T-cell (primary cell): Measurements from ENCODE around the gene IL9. TPM values are rescaled to one million over a fixed set of nuclear protein-coding genes. Genes with fewer than 3 reads are reported as not detected.

Source experiments
- ATAC-seq, 4 experiments: fragments of 200-7000 bp in 3 of 4; fragments of 150-1000 bp in 1 of 4; cut with Tn5 transposase; replicated peaks in 1 of 4; 1 replicate in 3 of 4; 2 replicates in 1 of 4; pipeline ENCODE4 v1.10.0; 2021; ENCODE audit warnings: moderate library complexity in 3 of 4, mild to moderate bottlenecking in 2 of 4, moderate number of reproducible peaks in 1 of 4
- CTCF ChIA-PET, 2 donors: fragments of 300-600 bp; sonication (Branson Sonifier 250); formaldehyde crosslinking; loops; one replicate each; lab custom pipeline; 2022; ENCODE audit warnings: antibody characterized with exemption in 2 of 2; lab: Charles Lee
- POLR2A ChIA-PET, 2 donors: fragments of 300-600 bp; sonication (Branson Sonifier 250); formaldehyde crosslinking; loops; one replicate each; lab custom pipeline; 2022; ENCODE audit warnings: antibody characterized with exemption in 2 of 2; lab: Charles Lee
- DNase-seq, 35 experiments: peaks; one replicate each; pipeline versions ENCODE4 v3.0.0 to v3.0.0-alpha.2; 2013 to 2023
- H3K27ac ChIP-seq: one replicate; pipeline ENCODE4 v1.5.1; 2013; ENCODE audit warnings: low read length
- H3K27me3 ChIP-seq, 2 experiments: replicated peaks in 1 of 2; 1 replicate in 1 of 2; 2 replicates in 1 of 2; pipeline versions ENCODE4 v1.6.1 to v1.7.0; 2013; ENCODE audit warnings: low read length in 1 of 2, mixed read lengths in 1 of 2; ENCODE audit not compliant: control insufficient read depth in 2 of 2, insufficient read depth in 2 of 2; ENCODE audit errors: extremely low read depth in 1 of 2
- H3K36me3 ChIP-seq, 2 donors: 1 replicate in 1 of 2; 2 replicates in 1 of 2; pipeline versions ENCODE4 v1.6.1 to v1.7.0; 2013; ENCODE audit warnings: low read length in 1 of 2; ENCODE audit not compliant: control insufficient read depth in 2 of 2, insufficient read depth in 1 of 2; ENCODE audit errors: extremely low read depth in 1 of 2
- H3K4me1 ChIP-seq, 2 experiments: 1 replicate in 1 of 2; 2 replicates in 1 of 2; pipeline versions ENCODE4 v1.6.1 to v1.7.0; 2013; ENCODE audit warnings: low read length in 2 of 2, mixed read lengths in 1 of 2; ENCODE audit not compliant: insufficient read depth in 2 of 2, control insufficient read depth in 1 of 2; ENCODE audit errors: extremely low read depth in 1 of 2
- H3K4me3 ChIP-seq, 2 donors: 1 replicate in 1 of 2; 2 replicates in 1 of 2; pipeline versions ENCODE4 v1.5.1 to v1.7.0; 2013; ENCODE audit warnings: mild to moderate bottlenecking in 2 of 2, low read length in 1 of 2, moderate library complexity in 1 of 2; ENCODE audit not compliant: control insufficient read depth in 1 of 2; ENCODE audit errors: extremely low read depth in 1 of 2
- H3K9me3 ChIP-seq: 2 replicates; pipeline ENCODE4 v1.7.0; 2013
- H3K27ac Mint-ChIP-seq, 2 donors: one replicate each; pipeline ENCODE4 v1.8.0; 2020 to 2021; ENCODE audit warnings: mild to moderate bottlenecking in 2 of 2, mixed read lengths in 2 of 2
- H3K27me3 Mint-ChIP-seq, 2 donors: one replicate each; pipeline ENCODE4 v1.8.0; 2021 to 2022; ENCODE audit warnings: mixed read lengths in 2 of 2
- H3K36me3 Mint-ChIP-seq: one replicate; pipeline ENCODE4 v1.8.0; 2021; ENCODE audit warnings: mixed read lengths
- H3K4me1 Mint-ChIP-seq, 3 donors: one replicate each; pipeline ENCODE4 v1.8.0; 2020 to 2022; ENCODE audit warnings: mixed read lengths in 3 of 3, mild to moderate bottlenecking in 1 of 3
- H3K4me3 Mint-ChIP-seq, 3 donors: one replicate each; pipeline ENCODE4 v1.8.0; 2020 to 2022; ENCODE audit warnings: mild to moderate bottlenecking in 3 of 3, mixed read lengths in 3 of 3, moderate library complexity in 3 of 3
- H3K9me3 Mint-ChIP-seq, 3 donors: one replicate each; pipeline ENCODE4 v1.8.0; 2020 to 2022; ENCODE audit warnings: mixed read lengths in 3 of 3
- WGBS: methylation state at CpG from one replicate; pipeline ENCODE4 v1.1.5; 2013; ENCODE audit warnings: missing lambda C conversion rate; ENCODE audit not compliant: insufficient coverage; 5-methylcytosine and 5-hydroxymethylcytosine counted together
- total RNA-seq, 35 experiments: library from RNA in 6 of 35; stranded (reverse) in 6 of 35; fragments of 120-200 nt in 1 of 35; gene quantifications; one replicate each; pipeline versions ENCODE4 v1.2.1 to v1.2.4 and lab custom pipeline; 2013 to 2026

IL9 gene
- total RNA-seq: not detected
- not detected for total RNA-seq (2013)
- 0 to 71.7 (median 0) reads per million in 29 experiments for total RNA-seq (lab: John Stamatoyannopoulos, UW)

DNA sequence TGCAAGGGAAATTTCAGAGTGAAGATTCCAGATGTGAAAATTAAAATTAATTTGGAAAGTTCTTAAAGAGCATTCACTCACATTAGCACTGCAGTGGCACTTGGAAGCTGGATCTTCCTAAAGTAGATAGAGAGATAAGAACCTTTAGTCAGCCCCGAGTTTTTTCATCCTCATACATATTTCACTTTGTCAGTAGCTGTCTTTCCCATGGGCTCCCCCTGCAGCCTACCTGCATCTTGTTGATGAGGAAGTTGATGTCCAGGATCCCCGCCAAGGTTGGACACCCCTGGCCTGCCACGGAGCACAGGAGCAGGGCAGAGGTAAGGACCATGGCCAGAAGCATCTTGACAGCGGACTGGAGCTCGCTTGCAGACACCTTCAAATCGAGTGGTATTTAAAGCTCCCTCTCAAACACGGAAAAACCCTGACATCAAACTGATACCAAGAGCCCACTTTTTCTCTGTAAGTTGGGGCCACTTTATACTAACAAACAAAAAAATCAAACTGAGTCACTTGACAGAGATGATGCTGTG is at the start of gene IL9:
Gene IL9, minus strand, starts transcription at position 368 of the 533 bp plus-strand sequence. Its CDS starts 25 bp downstream, at position 343.
- Mint-ChIP-seq H3K4me3 (no peak within 1 kb of the TSS), H3K9me3 (no peaks in the 10 kb centered on the region), H3K27me3 (peaks cover 32 to 33% of the 10 kb centered on the region in 2 donors), H3K27ac (no peak within 1 kb of the TSS), H3K36me3 (no peaks in the 10 kb centered on the region), H3K4me1 (peaks cover 0 to 4% (median 3%) of the 10 kb centered on the region in 3 donors)
- POLR2A ChIA-PET: no interaction called here
- H3K36me3 ChIP-seq: no peaks in the 10 kb centered on the region
- H3K9me3 ChIP-seq: no peaks in the 10 kb centered on the region
- H3K4me1 ChIP-seq: no peaks in the 10 kb centered on the region
- no peak within 1 kb of the TSS for H3K4me3 ChIP-seq
- WGBS: 36% methylated on average over 5 of the region's 7 CpGs
- DNase-seq (no peak), ATAC-seq (no peak)
- H3K27me3 ChIP-seq: peaks cover 2 to 9% of the 10 kb centered on the region in 2 experiments
- CTCF ChIA-PET: no interaction called here
- no peak within 1 kb of the TSS for H3K27ac ChIP-seq

- Histone ChIP-seq H3K4me1 (no peaks in the 10 kb centered on the region), H3K27me3 (peaks cover 0 to 5% of the 10 kb centered on the region in 2 experiments), H3K36me3 (no peaks in the 10 kb centered on the region), H3K4me3 (no peak overlapping the region), H3K9me3 (no peaks in the 10 kb centered on the region), H3K27ac (no peak overlapping the region)
- no peak overlapping the region for H3K27ac Mint-ChIP-seq
- ChIA-PET CTCF (interaction anchor here in 1 of 2 donors (1.1 to 2.2 kb wide), 3 partner anchors 10 to 136 kb away, joined by 4 to 8 read pairs (median 7); partner anchors contain the start of gene LECT2), POLR2A (no interaction called here)
- no peaks in the 10 kb centered on the region for H3K4me1 Mint-ChIP-seq
- no peaks in the 10 kb centered on the region for H3K9me3 Mint-ChIP-seq
- DNase-seq (peak in 15 of 35 experiments; percentile 1 to 66 (median 4)), ATAC-seq (no peak)
- peaks cover 13 to 16% of the 10 kb centered on the region in 2 donors for H3K27me3 Mint-ChIP-seq
- H3K4me3 Mint-ChIP-seq: no peak overlapping the region
- H3K36me3 Mint-ChIP-seq: no peaks in the 10 kb centered on the region
- WGBS: no CpG with 5 or more reads among the region's 3 CpGs
These were observed 49.4 kb upstream of the IL9 start for GRCh38 chr5:135944967-135945560.

DNA sequence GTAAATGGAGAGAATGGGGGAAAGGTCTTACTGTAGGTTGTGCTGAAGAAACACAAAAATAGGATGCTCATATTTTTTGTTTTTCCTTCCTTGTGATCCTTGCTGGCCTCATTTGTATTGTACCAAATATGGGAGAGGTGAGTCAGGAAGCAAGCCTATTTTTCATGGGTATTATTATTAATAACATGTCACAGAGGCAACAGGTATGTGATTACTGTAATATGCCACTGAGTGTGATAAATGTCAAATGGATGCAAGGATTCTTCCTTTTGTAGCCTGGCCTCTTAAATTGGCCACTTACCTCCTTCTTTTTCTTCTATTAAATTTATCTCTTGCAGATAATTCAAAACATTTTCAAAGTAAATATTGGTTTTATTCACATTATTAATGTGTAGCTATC is 48.9 kb upstream of the IL9 start:
- H3K27me3 ChIP-seq: peaks cover 0 to 5% of the 10 kb centered on the region in 2 experiments
- H3K4me1 Mint-ChIP-seq: no peaks in the 10 kb centered on the region
- H3K4me3 ChIP-seq: no peak overlapping the region
- H3K27ac Mint-ChIP-seq: no peak overlapping the region
- ChIA-PET CTCF (interaction anchor here in 1 of 2 donors (1.1 to 2.2 kb wide), 3 partner anchors 10 to 137 kb away, joined by 4 to 8 read pairs (median 7); partner anchors contain the start of gene LECT2), POLR2A (no interaction called here)
- no peaks in the 10 kb centered on the region for H3K9me3 ChIP-seq
- H3K36me3 ChIP-seq: no peaks in the 10 kb centered on the region
- H3K36me3 Mint-ChIP-seq: no peaks in the 10 kb centered on the region
- no peak for DNase-seq
- no peak overlapping the region for H3K27ac ChIP-seq
- no peak for ATAC-seq
- peaks cover 13 to 16% of the 10 kb centered on the region in 2 donors for H3K27me3 Mint-ChIP-seq
- H3K9me3 Mint-ChIP-seq: no peaks in the 10 kb centered on the region
- no peaks in the 10 kb centered on the region for H3K4me1 ChIP-seq
- H3K4me3 Mint-ChIP-seq: no peak overlapping the region

GRCh38 chr5:135942202-135942771 is 46.6 kb upstream of the IL9 start:
- Histone ChIP-seq H3K4me3 (no peak overlapping the region), H3K9me3 (no peaks in the 10 kb centered on the region), H3K27ac (no peak overlapping the region), H3K36me3 (no peaks in the 10 kb centered on the region), H3K4me1 (no peaks in the 10 kb centered on the region), H3K27me3 (peaks cover 0 to 5% of the 10 kb centered on the region in 2 experiments)
- peaks cover 16 to 19% of the 10 kb centered on the region in 2 donors for H3K27me3 Mint-ChIP-seq
- 62% methylated on average over 2 of the region's 3 CpGs for WGBS
- DNase-seq (no peak), ATAC-seq (no peak)
- no peaks in the 10 kb centered on the region for H3K36me3 Mint-ChIP-seq
- no peak overlapping the region for H3K4me3 Mint-ChIP-seq
- ChIA-PET POLR2A (no interaction called here), CTCF (no interaction called here)
- H3K27ac Mint-ChIP-seq: no peak overlapping the region
- H3K4me1 Mint-ChIP-seq: no peaks in the 10 kb centered on the region
- H3K9me3 Mint-ChIP-seq: no peaks in the 10 kb centered on the region

DNA sequence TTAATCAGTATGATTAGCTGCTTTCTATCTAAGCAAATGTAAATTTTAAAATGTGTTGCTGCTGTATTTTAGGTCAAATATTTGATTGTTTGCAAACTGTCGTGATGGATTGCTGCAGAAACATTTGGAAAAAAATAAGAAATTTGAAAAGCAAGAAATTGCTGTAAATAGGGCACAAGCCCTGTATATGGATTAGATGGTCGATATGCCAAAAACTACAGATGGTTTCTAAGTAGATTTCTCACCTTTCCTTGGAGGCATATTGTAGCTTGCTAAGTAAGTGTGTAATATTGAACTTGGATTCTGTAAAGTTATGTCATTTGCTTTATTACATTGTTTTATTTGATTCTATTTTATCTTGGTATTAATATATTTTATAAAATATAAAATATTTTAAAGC is 46.1 kb upstream of the IL9 start:
- no peak overlapping the region for H3K4me3 Mint-ChIP-seq
- ATAC-seq: no peak
- H3K9me3 Mint-ChIP-seq: no peaks in the 10 kb centered on the region
- Histone ChIP-seq H3K4me1 (no peaks in the 10 kb centered on the region), H3K27me3 (peaks cover 0 to 5% of the 10 kb centered on the region in 2 experiments), H3K9me3 (no peaks in the 10 kb centered on the region), H3K4me3 (no peak overlapping the region), H3K36me3 (no peaks in the 10 kb centered on the region), H3K27ac (no peak overlapping the region)
- no peaks in the 10 kb centered on the region for H3K36me3 Mint-ChIP-seq
- peaks cover 16 to 19% of the 10 kb centered on the region in 2 donors for H3K27me3 Mint-ChIP-seq
- ChIA-PET CTCF (no interaction called here), POLR2A (no interaction called here)
- H3K27ac Mint-ChIP-seq: no peak overlapping the region
- H3K4me1 Mint-ChIP-seq: no peaks in the 10 kb centered on the region
- no CpG with 5 or more reads among the region's 2 CpGs for whole genome bisulfite sequencing
- DNase-seq: no peak

- WGBS: no CpG with 5 or more reads among the region's 5 CpGs
- H3K27me3 Mint-ChIP-seq: peaks cover 13 to 14% of the 10 kb centered on the region in 2 donors
- ChIA-PET POLR2A (no interaction called here), CTCF (no interaction called here)
- Histone ChIP-seq H3K9me3 (no peaks in the 10 kb centered on the region), H3K36me3 (no peaks in the 10 kb centered on the region), H3K27ac (no peak overlapping the region), H3K4me1 (no peaks in the 10 kb centered on the region), H3K27me3 (peaks cover 6 to 7% of the 10 kb centered on the region in 2 experiments), H3K4me3 (no peak overlapping the region)
- no peak overlapping the region for H3K4me3 Mint-ChIP-seq
- no peak overlapping the region for H3K27ac Mint-ChIP-seq
- no peaks in the 10 kb centered on the region for H3K9me3 Mint-ChIP-seq
- DNase-seq (no peak), ATAC-seq (no peak)
- no peaks in the 10 kb centered on the region for H3K36me3 Mint-ChIP-seq
- H3K4me1 Mint-ChIP-seq: no peaks in the 10 kb centered on the region
These were observed 41.7 kb upstream of the IL9 start for GRCh38 chr5:135937245-135937911.
